Measurements from ENCODE around the gene MED29.

The MED29 gene

GRCh38 chr19:39390751-39391437, at the start of gene MED29, which contains the start of gene PAF1:
Gene MED29, plus strand, starts transcription at chr19:39391378. Its CDS starts 45 bp downstream, at chr19:39391423.
Gene PAF1, minus strand, starts transcription at chr19:39391106. Its CDS starts 242 bp downstream, at chr19:39390864.
- peak; percentile 78 to 92 (median 90) for DNase-seq (ENCODE audit: low read depth in 4 of 4, low spot score in 1 of 4)

GRCh38 chr19:39341719-39342604, 49.2 kb upstream of the MED29 start, which contains the start of gene SAMD4B:
Gene SAMD4B, plus strand, starts transcription at chr19:39342421. Its CDS starts 14,473 bp downstream, at chr19:39356894.
- peak; percentile 96 to 99 (median 98) for DNase-seq (ENCODE audit: low read depth in 4 of 4, low spot score in 1 of 4)

- no peak for DNase-seq (ENCODE audit: low read depth in 4 of 4, low spot score in 1 of 4)
Observed at GRCh38 chr19:39342647-39343305, 48.4 kb upstream of the MED29 start.

GRCh38 chr19:39345956-39346355, 45.2 kb upstream of the MED29 start:
- no peak for DNase-seq (ENCODE audit: low read depth in 4 of 4, low spot score in 1 of 4)

GRCh38 chr19:39347332-39348164, 43.6 kb upstream of the MED29 start:
- no peak for DNase-seq (ENCODE audit: low read depth in 4 of 4, low spot score in 1 of 4)

- no peak for DNase-seq (ENCODE audit: low read depth in 4 of 4, low spot score in 1 of 4)
Observed at GRCh38 chr19:39349326-39349725, 41.9 kb upstream of the MED29 start.

- no peak for DNase-seq (ENCODE audit: low read depth in 4 of 4, low spot score in 1 of 4)
Observed at GRCh38 chr19:39350156-39350555, 41.0 kb upstream of the MED29 start.

GRCh38 chr19:39351537-39352064, 39.6 kb upstream of the MED29 start:
- peak in 2 of 4 experiments; percentile 19 to 30 for DNase-seq (ENCODE audit: low read depth in 4 of 4, low spot score in 1 of 4)

- no peak for DNase-seq (ENCODE audit: low read depth in 4 of 4, low spot score in 1 of 4)
Observed at GRCh38 chr19:39352381-39353255, 38.6 kb upstream of the MED29 start.

- DNase-seq (ENCODE audit: low read depth in 4 of 4, low spot score in 1 of 4), result no peak
Observed at GRCh38 chr19:39355253-39355652, 35.9 kb upstream of the MED29 start.

- no peak for DNase-seq (ENCODE audit: low read depth in 4 of 4, low spot score in 1 of 4)
Observed at GRCh38 chr19:39356073-39356472, 35.1 kb upstream of the MED29 start.

- DNase-seq (ENCODE audit: low read depth in 4 of 4, low spot score in 1 of 4), result no peak
Observed at GRCh38 chr19:39356647-39357046, 34.5 kb upstream of the MED29 start.

GRCh38 chr19:39359026-39359425, 32.2 kb upstream of the MED29 start:
- DNase-seq (ENCODE audit: low read depth in 4 of 4, low spot score in 1 of 4), result no peak

- DNase-seq (ENCODE audit: low read depth in 4 of 4, low spot score in 1 of 4), result no peak
Observed at GRCh38 chr19:39360599-39360998, 30.6 kb upstream of the MED29 start.

- no peak for DNase-seq (ENCODE audit: low read depth in 4 of 4, low spot score in 1 of 4)
Observed at GRCh38 chr19:39362682-39363657, 28.2 kb upstream of the MED29 start.

GRCh38 chr19:39363901-39364457, 27.2 kb upstream of the MED29 start:
- no peak for DNase-seq (ENCODE audit: low read depth in 4 of 4, low spot score in 1 of 4)

GRCh38 chr19:39365531-39365930, 25.6 kb upstream of the MED29 start:
- no peak for DNase-seq (ENCODE audit: low read depth in 4 of 4, low spot score in 1 of 4)

- DNase-seq (ENCODE audit: low read depth in 4 of 4, low spot score in 1 of 4), result no peak
Observed at GRCh38 chr19:39369200-39369599, 22.0 kb upstream of the MED29 start.
